HPDE6-E6E7 (cell line): Measurements from ENCODE around the gene SRGAP3.

ENCODE experiments used
- DNase-seq: peaks from one replicate; pipeline ENCODE4 v3.0.0; 2011; ENCODE audit warnings: missing footprints; ENCODE audit errors: extremely low spot score

The SRGAP3 gene

DNA sequence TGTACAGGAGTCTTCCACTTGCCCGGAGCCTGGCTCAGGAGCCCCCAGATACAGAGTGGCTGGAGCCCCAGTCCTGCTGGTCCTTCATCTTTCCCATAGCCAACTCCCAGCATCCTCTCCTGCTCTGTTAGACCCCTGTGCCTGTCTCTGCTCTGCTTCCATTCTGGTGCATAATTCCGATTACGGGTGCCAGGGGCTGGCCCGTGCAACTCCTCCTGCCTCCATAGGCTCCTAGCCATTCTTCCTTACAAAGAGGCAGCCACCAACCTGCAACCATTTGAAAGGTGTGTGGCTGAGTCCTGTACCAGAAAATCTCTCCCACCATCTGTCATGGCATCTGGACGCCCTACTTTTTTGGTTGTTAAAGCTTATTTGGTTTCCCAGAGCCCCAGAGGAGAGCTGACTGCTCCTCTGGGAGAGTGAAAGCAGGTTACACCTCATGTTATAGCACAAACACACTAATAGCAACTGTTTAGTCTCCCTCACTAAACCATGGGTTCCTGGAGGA, 281.0 kb downstream of the SRGAP3 start:
- no peak for DNase-seq

DNA sequence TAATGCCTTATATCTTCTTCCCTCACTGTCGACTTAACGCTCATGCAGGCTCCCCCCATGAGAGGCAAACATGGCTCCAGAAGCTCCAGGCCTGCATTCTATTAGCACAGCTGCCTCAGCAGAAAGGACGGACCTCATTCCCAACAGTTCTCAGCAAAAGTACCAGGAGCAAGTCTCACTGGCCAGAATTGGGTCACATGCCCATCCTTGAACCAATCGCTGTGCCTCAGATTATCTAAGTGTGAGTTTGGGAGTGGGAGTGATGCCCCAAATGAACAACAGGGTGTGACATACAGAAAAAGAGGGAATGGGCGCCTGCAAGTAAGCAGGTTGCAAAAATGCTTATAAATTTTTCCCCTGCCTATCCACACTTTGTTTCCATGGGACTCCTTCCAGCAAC, 281.9 kb downstream of the SRGAP3 start:
- DNase-seq: no peak

DNA sequence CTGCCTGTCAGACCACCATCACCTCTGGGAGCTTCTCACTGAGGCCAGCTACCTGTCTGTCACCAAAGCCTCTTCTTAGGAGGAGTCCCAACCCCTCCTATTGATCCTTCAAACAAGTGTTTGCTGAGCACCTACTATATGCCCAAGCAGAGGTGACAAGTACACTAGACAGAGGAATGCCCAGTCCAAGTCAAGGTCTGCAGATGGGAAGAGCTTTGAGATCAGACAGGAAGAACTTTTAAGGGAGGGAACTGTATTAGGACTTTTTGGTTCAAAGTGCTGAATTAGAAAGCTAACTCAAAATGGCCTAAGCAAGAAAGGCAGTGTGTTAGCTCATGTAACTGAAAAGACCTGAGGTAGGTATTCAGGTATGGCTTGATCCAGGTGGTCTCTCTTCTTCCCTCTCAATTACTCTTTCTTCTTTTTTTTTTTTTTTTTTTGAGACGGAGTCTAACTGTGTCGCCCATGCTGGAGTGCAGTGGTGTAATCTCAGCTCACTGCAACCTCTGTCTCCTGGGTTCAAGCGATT, 282.6 kb downstream of the SRGAP3 start:
- no peak for DNase-seq

DNA sequence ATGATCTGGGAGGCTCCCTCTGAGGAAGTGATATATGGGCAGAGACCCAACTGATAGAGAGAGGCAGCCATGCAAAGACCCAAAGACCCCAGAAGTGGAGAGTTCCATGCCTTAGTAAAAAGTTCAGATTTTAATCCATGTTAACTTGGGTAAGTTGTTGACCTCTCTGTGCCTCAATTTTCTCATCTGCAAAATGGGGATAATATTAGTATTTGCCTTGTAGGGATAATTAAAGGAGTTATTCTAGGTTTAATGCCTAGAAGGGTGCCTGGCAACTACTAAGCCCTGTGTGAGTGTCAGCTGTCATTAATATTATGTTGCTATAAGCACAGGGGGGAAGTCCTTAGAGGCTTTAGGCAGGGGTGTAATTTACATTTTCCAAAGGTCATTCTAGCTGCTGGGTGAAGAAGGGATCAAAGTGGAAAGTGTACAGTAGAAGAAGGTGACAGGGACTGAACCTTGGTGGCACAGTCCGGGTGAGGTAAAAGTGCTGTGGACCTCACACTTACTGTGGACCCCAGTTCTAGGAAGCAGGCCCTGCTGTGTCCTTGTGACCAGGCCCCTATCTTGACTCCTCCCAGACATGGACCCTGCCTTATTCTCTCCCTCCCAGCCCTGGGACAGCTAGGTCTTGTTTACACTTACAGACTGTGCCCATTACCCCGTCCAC, 283.2 kb downstream of the SRGAP3 start:
- DNase-seq: no peak

DNA sequence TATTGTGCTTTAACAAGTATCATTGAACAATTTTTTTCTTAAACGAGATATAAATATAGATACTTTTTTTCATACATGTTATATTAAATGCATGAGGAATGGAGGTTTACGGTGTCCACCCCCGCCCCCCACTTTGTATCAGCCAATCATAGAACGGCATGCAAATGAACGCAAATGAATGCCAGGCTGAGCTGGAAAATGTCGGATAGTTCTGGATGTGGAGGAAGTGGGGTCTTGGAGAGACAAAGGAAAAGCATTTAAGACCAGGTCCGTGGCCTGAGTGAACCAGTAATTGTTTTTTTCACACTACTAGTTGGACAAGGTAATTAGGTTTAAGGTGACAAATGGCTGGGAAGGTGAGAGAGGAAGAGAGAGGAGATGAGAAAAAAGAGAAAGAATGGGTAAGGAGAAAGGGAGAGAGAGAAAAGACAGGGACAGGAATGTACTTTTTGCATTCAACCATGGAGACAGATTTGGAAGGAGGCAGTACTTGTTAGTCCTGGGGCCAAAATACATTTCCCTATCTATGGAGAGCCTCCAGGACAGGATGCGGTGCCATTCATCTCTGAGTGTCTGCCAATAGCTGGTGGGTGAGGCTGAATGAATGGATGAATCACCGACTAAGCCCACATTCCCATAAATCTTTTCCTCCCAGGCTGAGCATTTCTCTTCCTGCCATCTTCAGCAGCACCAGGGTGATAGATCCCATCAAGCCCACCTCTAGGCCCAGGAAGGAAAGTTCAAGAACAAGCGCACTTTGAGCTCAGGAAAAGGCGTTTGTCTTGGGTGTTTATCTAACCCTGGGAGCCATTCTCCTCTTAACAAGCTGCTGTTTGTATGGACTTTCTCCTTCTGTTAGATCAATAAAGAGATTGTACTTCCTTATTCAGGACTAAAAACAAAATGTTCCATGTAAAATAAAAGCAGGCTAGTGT, 284.7 kb downstream of the SRGAP3 start:
- peak; percentile 31 for DNase-seq

DNA sequence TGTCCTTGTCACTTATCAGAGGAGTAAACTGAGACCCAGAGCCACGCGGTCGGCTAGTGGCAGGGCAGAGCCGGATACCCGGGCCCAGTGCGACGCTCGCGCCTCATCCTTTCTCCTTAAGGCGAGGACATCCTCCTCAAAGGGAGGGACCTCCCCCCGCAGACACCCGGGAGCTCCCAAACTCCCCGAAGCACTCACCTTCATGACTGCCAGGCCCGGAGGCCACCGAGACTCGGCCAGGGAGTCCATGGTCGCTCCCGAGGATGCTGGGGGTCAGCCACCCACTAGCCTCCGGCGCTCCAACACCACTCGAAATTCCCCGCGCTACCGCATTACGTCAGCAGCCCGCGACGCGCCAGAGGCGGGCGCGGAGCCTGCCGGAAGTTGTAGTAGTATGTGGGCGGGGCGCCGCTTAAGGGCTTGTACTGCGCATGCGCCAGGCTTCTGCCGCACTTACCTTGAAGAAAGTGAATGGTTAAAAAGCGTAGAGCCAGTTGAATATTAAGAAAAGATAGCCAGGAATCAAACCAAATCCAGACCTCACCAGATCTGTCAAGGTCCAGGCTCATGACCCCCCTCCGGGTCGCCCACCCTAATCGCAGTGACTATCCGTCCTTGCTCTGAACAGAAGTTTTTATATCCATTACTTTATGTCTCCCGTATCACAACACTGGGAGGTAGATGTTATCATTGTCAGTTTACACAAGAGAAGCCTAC, 286.2 kb downstream of the SRGAP3 start, which contains the start of gene RAD18:
TSS of gene RAD18 (minus strand) at position 336 of the 717 bp plus-strand sequence. CDS start at position 249, 87 bp downstream.
- peak; percentile 37 for DNase-seq

DNA sequence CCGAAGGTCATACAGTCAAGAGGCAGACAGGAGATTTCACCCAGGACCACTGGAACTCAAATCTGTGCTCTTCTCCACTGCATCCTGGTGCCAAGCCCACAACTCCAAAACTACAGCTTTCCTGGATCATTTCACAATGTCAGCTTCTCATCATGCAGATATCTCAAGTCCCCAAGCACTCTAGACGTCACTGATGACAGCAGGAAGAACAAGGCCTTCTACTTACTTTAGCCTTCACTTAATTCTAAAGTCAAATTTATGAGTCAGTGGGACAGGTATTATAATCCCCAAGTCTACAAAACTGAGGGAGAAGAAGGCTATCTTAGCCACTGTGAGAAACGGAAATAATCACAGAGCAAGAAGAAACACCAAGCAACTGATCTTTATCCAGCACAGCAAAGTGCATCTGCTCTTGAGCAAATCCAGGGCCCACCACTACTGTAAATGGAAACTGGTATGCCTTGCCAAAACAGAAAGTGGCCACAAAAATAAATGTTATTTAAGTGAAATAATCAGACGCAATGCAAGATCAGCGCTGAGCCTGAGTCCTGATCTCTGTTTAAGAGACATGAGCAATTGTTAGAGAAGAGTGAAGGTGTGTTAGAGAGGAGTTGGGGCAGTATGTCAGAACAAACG, 287.1 kb downstream of the SRGAP3 start:
- DNase-seq: no peak

DNA sequence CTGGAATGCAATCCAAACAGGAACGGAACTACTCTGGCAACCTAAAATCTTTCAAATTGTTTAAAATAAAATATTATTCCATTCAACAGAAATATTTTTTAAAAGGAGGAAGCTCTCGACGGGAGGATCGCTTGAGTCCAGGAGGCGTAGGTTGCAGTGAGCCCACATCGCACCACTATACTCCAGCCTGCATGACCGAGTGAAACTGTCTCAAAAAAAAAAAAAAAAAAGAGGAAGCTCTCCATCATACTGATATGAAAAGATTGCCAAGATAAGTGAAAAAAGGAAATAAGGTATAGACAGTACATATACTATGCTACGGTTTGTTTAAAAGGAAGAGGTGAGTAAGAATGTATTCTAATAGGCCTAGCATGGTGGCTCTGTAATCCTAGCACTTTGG, 289.8 kb downstream of the SRGAP3 start:
- no peak for DNase-seq

DNA sequence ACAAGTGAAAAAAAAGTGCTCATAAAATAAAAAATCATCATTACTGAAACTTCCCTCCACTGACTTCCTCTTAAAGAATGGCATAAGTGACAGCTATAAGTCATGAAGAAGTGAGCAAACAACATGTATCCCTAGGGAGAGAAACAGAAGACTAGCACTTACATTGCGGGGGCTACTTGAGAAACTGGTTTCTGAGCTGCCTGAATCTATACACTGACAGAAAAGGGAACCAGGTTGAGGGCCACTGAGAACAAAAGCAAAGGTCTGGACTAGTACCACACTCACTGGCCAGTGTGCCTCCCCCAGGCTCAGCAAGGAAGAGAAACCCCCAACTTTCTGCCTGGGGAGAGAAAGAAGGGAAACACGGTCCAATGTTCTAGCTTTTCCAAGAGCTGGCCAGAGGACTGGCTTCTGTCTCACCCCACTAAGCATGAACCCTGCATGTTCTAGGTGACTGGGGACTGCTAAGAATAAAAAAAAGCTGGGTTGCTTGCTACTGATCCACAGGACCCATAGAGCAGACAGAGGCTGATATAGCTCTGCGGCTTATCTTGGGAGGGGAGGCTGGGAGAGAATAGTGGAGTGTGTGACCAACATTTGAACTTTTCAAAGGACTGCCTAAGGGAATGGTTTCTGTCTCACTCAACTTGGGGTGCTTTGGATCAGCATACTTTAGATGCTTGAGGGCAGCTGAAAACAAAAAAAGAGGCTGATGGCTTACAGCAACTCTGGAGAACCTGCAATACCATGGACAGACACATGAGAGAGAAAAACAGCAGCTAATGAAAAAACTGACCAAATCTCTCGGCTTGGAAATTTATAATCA, 294.3 kb downstream of the SRGAP3 start:
- no peak for DNase-seq

DNA sequence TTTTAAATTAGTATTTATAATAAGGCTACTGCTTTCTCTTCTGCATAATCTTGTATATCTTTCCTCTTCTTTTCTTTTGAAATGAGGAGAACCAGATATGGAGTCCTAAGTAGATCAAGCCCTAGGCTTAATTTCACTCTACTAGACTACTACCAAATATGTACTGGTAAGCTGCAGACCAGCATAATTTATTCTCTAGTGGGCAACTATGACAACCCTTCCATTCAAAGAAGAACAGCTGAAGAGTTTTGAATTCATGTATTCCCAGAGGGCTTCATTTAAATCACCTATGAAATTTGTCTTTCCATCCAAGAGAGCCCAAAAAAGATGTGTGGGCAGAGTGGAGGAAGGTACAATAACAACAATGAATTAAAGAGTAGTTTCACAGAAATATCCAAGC, 296.1 kb downstream of the SRGAP3 start:
- DNase-seq: no peak

DNA sequence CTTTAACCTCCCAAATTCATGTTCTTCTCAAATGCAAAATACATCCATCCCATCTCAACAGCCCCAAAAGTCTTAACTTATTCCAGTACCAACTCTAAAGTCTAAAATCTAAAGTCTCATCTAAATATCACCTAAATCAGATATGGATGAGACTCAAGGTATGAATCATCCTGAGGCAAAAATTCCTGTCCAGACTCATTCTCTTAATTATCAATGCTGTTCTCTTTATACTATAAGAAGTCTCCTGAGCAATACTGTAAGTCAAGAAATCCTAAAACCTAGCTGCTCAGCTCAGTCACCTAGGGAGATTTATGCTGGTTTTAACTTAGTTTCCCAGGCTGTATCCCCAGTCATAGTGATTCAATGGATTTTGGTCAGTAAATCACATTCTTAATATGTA, 297.3 kb downstream of the SRGAP3 start:
- DNase-seq: no peak

DNA sequence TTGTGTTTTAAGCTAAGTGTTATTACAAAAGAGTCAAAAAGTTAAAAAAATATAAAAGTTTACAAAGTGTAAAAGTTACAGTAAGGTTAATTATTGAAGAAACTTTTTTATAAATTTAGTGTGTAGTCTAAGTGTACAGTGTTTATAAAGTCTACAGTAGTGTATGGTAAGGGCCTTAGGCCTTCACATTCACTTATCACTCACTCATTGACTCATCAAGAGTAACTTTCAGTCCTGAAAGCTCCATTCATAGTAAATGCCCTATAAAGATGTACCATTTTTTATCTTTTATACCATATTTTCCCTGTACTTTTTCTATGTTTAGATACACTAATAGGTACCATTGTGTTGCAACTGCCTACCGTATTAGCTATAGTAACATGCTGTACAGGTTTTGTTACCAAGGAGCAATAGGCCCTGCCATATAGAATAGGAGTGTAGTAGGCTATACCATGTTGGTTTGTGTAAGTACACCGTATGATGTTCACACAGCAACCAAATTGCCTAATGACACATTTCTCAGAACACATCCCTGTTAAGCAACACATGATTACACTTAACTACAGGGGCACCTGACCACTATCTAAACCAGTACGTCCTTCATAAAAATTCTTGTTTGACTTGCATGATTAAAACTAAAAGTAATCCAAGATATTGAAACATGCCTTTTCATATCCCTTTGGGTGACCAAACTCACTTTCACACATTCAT, 303.4 kb downstream of the SRGAP3 start:
- no peak for DNase-seq

DNA sequence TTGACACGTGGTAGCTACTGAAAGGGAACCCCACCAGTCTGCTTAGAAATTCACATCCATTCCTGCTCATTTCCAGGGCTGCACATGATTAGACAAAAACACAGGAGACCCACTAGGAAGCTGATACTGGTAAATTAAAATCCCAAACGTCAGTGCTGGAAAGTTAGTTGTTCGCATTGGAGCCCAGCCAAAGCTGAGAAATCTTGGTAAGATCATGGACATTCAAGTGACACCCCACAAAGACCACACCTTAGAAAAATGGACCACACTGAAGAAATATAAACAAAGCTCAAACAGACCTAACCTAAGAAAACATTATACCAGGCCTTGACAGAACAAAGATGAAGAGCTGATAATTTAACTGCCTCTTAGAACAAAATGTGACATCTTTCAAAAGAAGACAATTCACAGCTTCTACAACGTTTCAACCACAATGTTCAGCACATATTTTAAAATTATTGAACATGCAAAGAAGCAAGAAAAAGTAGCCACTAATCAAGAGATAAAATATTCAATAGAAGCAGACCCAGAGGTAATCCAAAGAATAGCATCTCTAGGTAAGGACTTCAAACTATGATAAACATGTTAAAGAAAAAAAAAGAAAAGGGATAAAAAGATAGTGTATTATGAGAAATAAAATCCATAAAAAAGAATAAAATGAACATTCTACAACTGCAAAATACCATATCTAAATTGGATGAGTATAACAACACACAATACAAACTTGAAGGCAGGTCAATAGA, 306.5 kb downstream of the SRGAP3 start:
- no peak for DNase-seq

DNA sequence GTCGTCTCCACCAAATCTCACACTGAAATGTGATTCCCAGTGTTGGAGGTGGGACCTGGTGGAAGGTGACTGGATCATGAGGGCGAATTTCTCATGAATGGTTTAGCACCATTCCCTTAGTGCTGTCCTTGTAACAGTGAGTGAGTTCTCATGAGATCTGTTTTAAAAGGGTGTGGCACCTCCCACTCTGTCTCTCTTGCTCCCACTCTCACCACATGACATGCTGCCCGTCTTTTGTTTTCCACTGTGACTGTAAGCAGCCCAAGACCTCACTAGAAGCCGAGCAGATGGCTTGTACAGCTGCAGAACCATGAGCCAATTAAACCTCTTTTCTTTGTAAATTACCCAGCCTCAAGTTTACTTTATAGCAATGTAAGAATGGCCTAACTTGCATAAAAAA, 307.3 kb downstream of the SRGAP3 start:
- DNase-seq: no peak

DNA sequence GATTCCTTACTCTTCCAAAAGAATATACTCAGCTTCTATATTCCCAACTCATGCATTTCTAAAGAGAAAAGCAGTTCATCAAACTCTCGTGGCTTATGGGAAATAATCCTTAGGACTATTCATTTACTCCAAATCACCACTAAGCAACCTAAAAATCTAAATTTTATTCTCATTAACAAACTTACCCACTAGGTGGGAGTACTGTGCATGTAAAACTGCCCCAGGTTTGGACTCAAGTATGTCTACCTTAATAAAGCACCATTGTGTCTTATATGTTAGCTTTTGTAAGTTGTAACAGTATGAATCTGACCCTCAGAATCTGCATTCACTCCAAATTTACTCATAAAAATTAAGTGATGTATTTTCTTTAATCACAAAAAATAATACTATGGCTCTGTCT, 311.4 kb downstream of the SRGAP3 start:
- DNase-seq: no peak

DNA sequence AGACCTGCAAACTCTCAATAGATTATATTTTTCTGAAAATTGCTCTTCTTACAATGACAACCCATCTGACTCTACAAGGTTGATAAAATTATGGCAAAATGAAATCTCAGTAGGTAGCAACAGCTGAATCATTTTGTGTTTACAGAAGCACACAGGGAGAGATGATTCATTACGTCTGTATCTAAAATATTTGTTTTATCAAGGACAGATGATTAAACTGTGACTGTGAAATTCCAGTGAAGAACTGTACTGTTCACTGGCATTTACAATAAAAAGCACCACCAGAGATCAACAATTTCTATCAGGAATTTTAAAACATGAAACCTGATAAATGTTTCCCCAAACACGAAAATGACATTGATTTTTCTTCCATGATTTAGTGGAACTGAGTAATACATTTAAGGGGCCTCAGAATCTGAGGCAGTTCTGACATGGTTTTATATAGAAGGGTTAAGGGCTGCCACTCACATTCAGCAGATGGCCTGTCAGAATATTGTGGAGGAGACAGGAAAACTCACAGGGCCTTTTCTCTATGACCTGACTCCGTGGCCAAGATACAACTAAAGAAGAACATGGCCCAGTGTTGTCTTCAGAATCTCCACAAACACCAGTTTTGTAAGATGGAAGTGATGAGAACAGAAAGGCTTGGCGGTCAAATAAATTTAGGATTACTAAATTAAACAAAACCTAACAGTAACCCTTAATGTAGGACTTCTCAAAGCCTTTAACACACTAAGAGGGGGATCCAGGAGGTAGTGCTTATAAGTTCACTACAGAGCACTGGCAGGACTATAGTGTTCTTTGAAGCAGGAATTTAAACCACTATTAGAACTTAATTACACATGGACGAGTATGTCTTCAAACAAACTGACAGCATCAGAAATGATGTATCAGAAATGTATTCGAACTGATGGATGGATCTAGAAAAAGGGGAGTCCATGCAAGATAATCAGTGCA, 312.1 kb downstream of the SRGAP3 start:
- peak; percentile 19 for DNase-seq

DNA sequence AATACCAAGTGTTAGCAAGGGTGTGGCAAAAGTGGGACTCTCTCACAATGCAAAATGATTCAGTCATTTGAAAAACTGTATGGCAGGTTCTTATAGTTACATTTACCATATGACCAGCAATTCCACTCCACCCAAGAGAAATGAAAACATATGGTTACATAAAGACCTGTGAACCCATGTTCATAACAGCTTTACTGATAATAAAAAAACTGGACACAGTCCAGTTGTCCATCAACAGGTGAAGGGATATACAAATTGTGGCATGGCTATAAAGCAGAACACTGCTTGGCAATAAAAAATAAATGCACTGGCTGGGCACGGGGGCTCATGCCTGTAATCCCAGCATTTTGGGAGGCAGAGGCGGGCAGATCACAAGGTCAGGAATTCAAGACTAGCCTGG, 316.9 kb downstream of the SRGAP3 start:
- no peak for DNase-seq

DNA sequence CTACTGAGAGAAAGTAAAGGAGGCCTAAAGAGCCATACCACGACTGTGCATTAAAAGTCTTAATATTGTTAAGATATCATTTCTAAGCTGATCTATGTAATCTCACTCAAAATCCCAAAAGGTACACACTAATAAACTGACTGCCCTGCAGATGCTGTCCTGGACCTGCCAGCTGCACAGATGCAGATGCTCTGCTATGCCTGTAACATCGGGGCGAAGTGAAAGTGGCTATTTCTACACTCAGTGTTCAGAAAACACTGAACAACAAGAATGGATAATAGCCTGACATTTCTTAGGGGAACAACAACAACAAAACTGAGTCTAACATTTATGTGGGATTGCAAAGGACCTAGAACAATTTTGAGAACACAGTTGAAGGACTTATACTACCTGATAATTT, 318.1 kb downstream of the SRGAP3 start:
- DNase-seq: no peak
